HT1080 (cell line): Measurements from ENCODE around the gene KLHL13. TPM values are rescaled to one million over a fixed set of nuclear protein-coding genes. Genes with fewer than 3 reads are reported as not detected.

ENCODE experiments used
- DNase-seq: peaks from one replicate; pipeline ENCODE4 v3.0.0-alpha.2; 2015; ENCODE audit warnings: low read depth
- small RNA-seq: library from RNA; depleted of rRNA; stranded (forward); fragments of <200 nt; gene quantifications from one replicate; pipeline ENCODE3, GENCODE V24; 2014
- total RNA-seq: library from RNA; depleted of rRNA; stranded (reverse); fragments of >200 nt; shearing (Covaris generic); gene quantifications from 2 replicates; pipeline ENCODE4 v1.2.3, GENCODE V29; 2014; rRNA removed

KLHL13 gene
- total RNA-seq, 1 experiment from 2014 or later: 7.8 TPM

DNA sequence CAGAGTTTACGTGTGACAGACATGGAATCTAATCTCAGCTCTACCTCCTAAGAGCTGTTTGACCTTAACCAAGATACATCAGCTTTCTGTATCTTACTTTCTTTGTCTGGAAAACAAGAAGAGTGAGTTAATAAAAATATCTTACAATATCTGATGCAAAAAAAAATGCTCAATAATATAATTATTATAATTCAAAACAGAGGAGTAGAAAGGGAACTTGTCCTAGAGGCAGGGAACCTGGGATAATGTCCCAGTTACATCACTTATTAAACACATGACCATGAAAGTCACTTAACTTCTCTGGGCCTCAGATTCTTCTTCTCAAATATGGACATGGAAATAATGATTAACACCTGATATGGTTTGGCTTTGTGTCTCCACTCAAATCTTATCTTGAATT, 256.1 kb downstream of the KLHL13 start:
- DNase-seq: no peak

DNA sequence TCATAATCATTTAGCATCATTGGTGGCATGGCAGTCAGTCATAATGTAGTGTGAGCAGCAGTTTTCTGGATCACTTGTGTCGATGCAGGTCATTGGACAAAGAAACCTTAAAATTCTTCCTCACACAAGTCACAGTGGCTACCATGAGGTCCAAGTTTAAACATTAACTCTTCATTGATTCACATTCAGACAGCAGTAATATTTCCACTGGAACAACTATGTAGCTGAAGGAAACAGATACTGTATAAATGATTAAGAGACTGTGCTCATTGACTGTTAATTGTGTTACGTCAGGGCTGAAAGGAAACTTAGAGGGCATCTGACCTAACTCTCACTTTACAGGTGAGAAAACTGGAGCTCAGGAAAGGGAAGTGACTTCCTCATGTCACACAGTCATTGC, 261.8 kb downstream of the KLHL13 start:
- no peak for DNase-seq

DNA sequence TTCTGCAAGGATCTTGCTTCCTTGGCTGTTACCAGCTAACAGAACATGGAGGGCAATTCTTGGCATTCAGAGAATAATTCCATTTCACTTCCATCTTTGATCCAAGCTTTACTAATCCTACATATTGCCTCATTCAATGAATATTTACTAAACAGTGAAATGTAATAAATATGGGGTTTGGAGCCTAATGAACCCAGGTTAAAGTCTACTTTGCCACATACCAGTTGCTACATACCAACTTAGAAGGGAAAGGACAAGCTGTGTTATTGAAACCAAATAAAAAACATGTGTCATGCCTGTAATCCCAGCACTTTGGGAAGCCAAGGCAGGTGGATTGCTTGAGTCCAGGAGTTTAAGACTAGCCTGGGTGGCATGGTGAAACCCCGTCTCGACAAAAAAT, 265.6 kb downstream of the KLHL13 start:
- DNase-seq: no peak

Small RNA genes within 50 kb of the gene (small RNA-seq; reads per million reads assigned to genes)
- gene RF00019 (not detected), gene TUBB4BP3 (not detected)

Other genes with a start within 250 kb of the KLHL13 start
- gene WDR44, start 229.3 kb upstream of the KLHL13 start, total RNA-seq: 6.6 and 7.7 TPM in 2 replicates